Lung (tissue), 12 donors: ENCODE results near the gene PPBP. TPM values are rescaled to one million over a fixed set of nuclear protein-coding genes. Genes with fewer than 3 reads are reported as not detected.

Source experiments
- ATAC-seq: fragments of 200-7000 bp; cut with Tn5 transposase; one replicate; pipeline ENCODE4 v1.9.1; 2020; ENCODE audit warnings: moderate number of reproducible peaks; ENCODE audit not compliant: insufficient read depth, low FRiP score
- DNase-seq, 3 donors: peaks; one replicate each; pipeline ENCODE4 v3.0.0-alpha.2; 2013 to 2017
- H3K27ac ChIP-seq, 2 donors: one replicate each; pipeline ENCODE4 v1.5.1; 2013; ENCODE audit warnings: mild to moderate bottlenecking in 2 of 2, moderate library complexity in 2 of 2, control low read depth in 1 of 2, inconsistent platforms in 1 of 2, low read depth in 1 of 2, low read length in 1 of 2
- H3K27me3 ChIP-seq, 3 donors: one replicate each; pipeline ENCODE4 v1.5.1; 2013; ENCODE audit warnings: low read length in 2 of 3; ENCODE audit not compliant: control insufficient read depth in 3 of 3, insufficient read depth in 3 of 3
- H3K36me3 ChIP-seq, 4 donors: one replicate each; pipeline ENCODE4 v1.5.1; 2013; ENCODE audit warnings: low read length in 4 of 4, mild to moderate bottlenecking in 1 of 4, moderate library complexity in 1 of 4; ENCODE audit not compliant: control insufficient read depth in 4 of 4, insufficient read depth in 4 of 4
- H3K4me1 ChIP-seq, 5 donors: one replicate each; pipeline ENCODE4 v1.5.1; 2013; ENCODE audit warnings: low read length in 5 of 5, mild to moderate bottlenecking in 2 of 5, moderate library complexity in 1 of 5; ENCODE audit not compliant: control insufficient read depth in 5 of 5, insufficient read depth in 5 of 5
- H3K4me3 ChIP-seq: one replicate; pipeline ENCODE4 v1.5.1; 2013; ENCODE audit warnings: mild to moderate bottlenecking, control low read depth, moderate library complexity
- H3K9ac ChIP-seq, 2 donors: one replicate each; pipeline ENCODE4 v1.5.1; 2013; ENCODE audit warnings: low read length in 2 of 2, control low read depth in 1 of 2; ENCODE audit not compliant: insufficient read depth in 1 of 2
- H3K9me3 ChIP-seq, 4 donors: one replicate each; pipeline ENCODE4 v1.5.1; 2013; ENCODE audit warnings: low read length in 3 of 4, mild to moderate bottlenecking in 1 of 4, moderate library complexity in 1 of 4; ENCODE audit not compliant: control insufficient read depth in 4 of 4, insufficient read depth in 3 of 4
- CTCF ChIP-seq: IDR thresholded peaks from 2 replicates; pipeline ENCODE4 v1.5.1; 2012; ENCODE audit warnings: mild to moderate bottlenecking; ENCODE audit errors: control extremely low read depth, extremely low read depth
- WGBS, 2 donors: extraction: QIAGEN DNeasy Blood & Tissue Kit; methylation state at CpG; one replicate each; pipeline ENCODE4 v1.1.7; 2013; 5-methylcytosine and 5-hydroxymethylcytosine counted together
- polyA plus RNA-seq, 2 donors: library from polyadenylated mRNA; stranded (reverse); fragments of 200-250 nt; gene quantifications; one replicate each; pipeline ENCODE4 v1.2.1, GENCODE V29; 2013
- total RNA-seq, 2 donors: library from RNA; depleted of rRNA in 1 of 2; stranded (reverse); fragments of >200 nt in 1 of 2; gene quantifications; one replicate each; pipeline ENCODE4 v1.2.1, GENCODE V29; 2014 to 2021
- donor health status: control.
- donor health status: control.
- donor health status: Bipolar disorder and iron deficiency.
- donor health status: healthy.
- donor health status: DM: yes; HTN: yes; CAD: no.

The PPBP gene
- total and polyA plus RNA-seq, 4 donors, result 1.9 to 43.5 (median 7.4) TPM

- H3K27me3 ChIP-seq, result peaks cover 0 to 3% (median 0%) of the 10 kb centered on the region in 3 donors
- H3K4me3 ChIP-seq, result no peak overlapping the region
- H3K9me3 ChIP-seq, result peaks cover 0 to 1% (median 0%) of the 10 kb centered on the region in 4 donors
- WGBS, 2 donors, result 92 to 93% methylated on average over 3 of the region's 3 CpGs
- no peaks in the 10 kb centered on the region for H3K36me3 ChIP-seq
- no peak for TF ChIP-seq CTCF
- ATAC-seq (no peak), DNase-seq (no peak)
- H3K4me1 ChIP-seq, result peaks cover 0 to 4% (median 0%) of the 10 kb centered on the region in 5 donors
- no peak overlapping the region for H3K27ac ChIP-seq
- no peak overlapping the region for H3K9ac ChIP-seq
Measured at GRCh38 chr4:73979407-73979957, 8.5 kb downstream of the PPBP start.

GRCh38 chr4:73978886-73979285 is 9.1 kb downstream of the PPBP start:
- Histone ChIP-seq H3K9ac (no peak overlapping the region), H3K4me3 (no peak overlapping the region), H3K27me3 (peaks cover 0 to 3% (median 0%) of the 10 kb centered on the region in 3 donors), H3K36me3 (no peaks in the 10 kb centered on the region), H3K4me1 (peaks cover 0 to 4% (median 0%) of the 10 kb centered on the region in 5 donors), H3K9me3 (peaks cover 0 to 1% (median 0%) of the 10 kb centered on the region in 4 donors), H3K27ac (no peak overlapping the region)
- DNase-seq (no peak), ATAC-seq (no peak)
- no peak for TF ChIP-seq CTCF

GRCh38 chr4:73976716-73977115 is 11.3 kb downstream of the PPBP start:
- H3K4me1 ChIP-seq, result peaks cover 0 to 2% (median 0%) of the 10 kb centered on the region in 5 donors
- WGBS, 2 donors, result 69 to 80% methylated on average over 4 of the region's 4 CpGs

More at GRCh38 chr4:73976716-73977115, 11.3 kb downstream of the PPBP start:
- TF ChIP-seq CTCF, result no peak
- no peak for ATAC-seq
- Histone ChIP-seq H3K9ac (no peak overlapping the region), H3K27ac (no peak overlapping the region), H3K27me3 (no peaks in the 10 kb centered on the region), H3K4me3 (no peak overlapping the region), H3K9me3 (peaks cover 0 to 3% (median under 1%) of the 10 kb centered on the region in 4 donors), H3K36me3 (no peaks in the 10 kb centered on the region)
- DNase-seq, result no peak
